Measurements from ENCODE around the gene CAMK2A.

- TF ChIP-seq, protein P1, sequence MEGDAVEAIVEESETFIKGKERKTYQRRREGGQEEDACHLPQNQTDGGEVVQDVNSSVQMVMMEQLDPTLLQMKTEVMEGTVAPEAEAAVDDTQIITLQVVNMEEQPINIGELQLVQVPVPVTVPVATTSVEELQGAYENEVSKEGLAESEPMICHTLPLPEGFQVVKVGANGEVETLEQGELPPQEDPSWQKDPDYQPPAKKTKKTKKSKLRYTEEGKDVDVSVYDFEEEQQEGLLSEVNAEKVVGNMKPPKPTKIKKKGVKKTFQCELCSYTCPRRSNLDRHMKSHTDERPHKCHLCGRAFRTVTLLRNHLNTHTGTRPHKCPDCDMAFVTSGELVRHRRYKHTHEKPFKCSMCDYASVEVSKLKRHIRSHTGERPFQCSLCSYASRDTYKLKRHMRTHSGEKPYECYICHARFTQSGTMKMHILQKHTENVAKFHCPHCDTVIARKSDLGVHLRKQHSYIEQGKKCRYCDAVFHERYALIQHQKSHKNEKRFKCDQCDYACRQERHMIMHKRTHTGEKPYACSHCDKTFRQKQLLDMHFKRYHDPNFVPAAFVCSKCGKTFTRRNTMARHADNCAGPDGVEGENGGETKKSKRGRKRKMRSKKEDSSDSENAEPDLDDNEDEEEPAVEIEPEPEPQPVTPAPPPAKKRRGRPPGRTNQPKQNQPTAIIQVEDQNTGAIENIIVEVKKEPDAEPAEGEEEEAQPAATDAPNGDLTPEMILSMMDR (conservative IDR thresholded peaks at IDR 0.05 in 1 of 2, IDR thresholded peaks at IDR 0.05 in 1 of 2; ENCODE audit: low read depth in 1 of 2, low read length in 2 of 2), result no peak
- TF ChIP-seq EZH2 (IDR thresholded peaks at IDR 0.05; ENCODE audit: low read length, missing control alignments), result no peak
Observed at GRCh38 chr5:150183436-150183835, 106.1 kb downstream of the CAMK2A start.

Data from fibroblast of lung (primary cell).